Measurements from ENCODE around the gene FHAD1.

FHAD1 gene

GRCh38 chr1:15244813-15245212 is 2.2 kb upstream of the FHAD1 start:
- Histone ChIP-seq H3K27ac (no peak overlapping the region), H3K4me3 (no peak overlapping the region)

- peak overlapping the region in 1 of 21 experiments; percentile 11 for H3K27ac ChIP-seq
- H3K4me3 ChIP-seq: no peak overlapping the region
Observed at GRCh38 chr1:15245593-15246360, 1.2 kb upstream of the FHAD1 start.

DNA sequence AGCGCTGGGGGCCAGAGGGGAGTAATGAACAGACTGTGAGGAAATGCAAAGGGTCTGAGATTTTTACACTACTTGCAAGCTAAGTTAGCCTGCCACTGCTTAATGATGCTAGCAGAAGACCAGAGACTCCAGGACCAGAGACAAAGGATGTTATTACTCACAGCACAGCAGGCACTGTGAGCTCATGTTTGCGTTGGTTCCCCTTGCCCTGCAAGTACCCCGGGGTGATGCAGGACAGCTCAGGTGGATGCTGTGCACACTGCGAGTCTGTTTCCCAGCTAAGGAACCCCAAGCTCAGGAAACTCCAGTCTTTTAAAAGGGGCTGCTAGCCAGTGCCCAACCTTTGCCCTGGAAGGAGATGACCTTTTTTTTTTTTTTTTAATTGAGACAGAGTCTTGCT is 1.2 kb downstream of the FHAD1 start:
- Histone ChIP-seq H3K27ac (no peak overlapping the region), H3K4me3 (no peak overlapping the region)

DNA sequence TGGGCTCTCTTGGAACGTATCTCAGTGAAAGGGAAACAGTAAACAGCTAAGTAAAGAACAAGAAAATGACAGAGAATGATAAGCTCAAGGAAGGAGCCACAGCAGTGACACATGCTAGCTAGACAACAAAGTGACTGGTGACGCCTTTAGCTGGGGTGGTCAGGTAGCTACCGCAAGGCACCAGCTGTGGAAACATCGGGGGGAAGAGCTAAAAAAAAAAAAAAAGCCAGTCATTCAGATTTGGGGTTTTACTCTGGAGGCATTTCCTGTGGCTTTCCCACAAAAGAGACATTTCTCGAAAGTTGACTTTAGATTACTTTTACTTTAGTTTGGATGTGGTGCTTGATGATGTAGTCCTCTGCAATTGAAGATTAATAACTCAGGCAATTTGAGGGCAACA is 2.1 kb downstream of the FHAD1 start:
- Histone ChIP-seq H3K27ac (no peak overlapping the region), H3K4me3 (no peak overlapping the region)

DNA sequence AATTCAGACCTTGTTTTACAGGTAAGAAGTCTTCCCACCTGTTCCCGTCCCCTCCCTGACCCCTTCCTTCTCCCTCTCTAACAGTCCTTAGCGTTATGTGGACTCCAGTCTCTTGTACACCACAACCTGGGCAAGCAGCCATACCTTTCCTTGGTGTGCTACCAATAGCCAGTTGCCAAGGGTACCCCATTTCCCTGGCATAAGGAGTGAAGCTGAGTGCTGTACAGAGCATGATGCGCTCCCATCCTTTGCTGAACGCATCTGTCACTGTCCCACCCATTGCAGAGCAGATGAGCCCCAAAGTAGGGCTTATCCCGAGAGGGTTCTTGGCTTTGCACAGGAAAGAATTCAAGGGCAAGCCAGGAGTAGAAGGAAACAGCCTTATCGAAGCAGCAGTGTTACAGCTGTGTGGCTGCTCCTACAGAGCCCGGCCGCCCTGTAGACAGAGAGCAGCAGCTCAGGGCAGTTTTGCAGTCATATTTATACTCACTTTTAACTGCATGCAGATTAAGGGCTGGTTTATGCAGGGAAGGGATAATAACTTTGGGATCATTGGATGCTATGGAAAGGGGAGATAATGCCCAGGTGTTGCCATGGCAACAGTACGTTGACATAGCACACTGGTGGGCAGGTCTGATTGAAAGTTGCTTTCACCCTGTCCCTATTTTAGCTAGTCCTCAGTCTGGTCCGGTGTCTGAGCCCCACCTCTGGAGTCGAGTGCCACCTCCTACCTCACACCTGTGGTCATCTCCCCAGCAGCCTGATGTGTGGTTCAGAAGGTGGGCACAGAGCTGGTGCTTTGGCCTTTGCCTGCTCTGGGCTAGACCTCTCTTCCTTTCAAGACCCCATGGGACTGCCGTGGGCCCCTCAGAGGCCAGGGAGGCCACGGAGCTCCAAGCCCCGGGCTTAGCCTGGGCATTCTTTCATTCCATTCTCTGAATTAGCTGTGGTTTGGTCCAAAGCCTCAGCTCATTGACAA is 5.1 kb downstream of the FHAD1 start:
- H3K4me3 ChIP-seq: no peak overlapping the region
- no peak overlapping the region for H3K27ac ChIP-seq

GRCh38 chr1:15254559-15254958 is 7.5 kb downstream of the FHAD1 start:
- no peak overlapping the region for H3K27ac ChIP-seq
- no peak overlapping the region for H3K4me3 ChIP-seq

DNA sequence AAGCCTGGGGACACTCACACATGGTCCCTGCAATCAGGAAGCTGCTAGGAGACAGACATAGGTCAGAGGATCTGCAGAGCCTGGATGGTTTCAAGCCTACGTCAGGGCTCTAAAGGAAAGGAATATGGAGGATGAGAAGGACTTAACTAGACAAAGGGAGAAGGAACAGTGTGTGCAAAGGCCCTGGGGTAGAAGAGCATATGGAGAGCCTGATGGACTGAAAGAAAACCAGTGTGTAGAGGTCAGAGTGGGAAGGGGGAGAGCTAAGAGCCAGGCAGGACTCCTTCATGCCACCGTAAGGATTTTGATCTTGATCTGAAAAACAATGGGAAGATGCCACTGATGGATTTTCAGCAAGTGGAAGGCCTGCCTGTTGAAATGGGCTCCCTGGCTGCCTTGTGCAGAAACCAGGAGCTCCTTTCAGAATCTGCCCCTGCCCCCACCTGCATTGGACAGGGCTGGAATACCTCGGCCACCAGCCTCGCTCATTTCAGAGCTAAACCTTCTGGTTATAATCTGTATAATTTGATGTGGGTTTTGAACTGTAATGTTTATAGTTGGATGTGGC is 8.6 kb downstream of the FHAD1 start:
- Histone ChIP-seq H3K27ac (no peak overlapping the region), H3K4me3 (no peak overlapping the region)

- H3K27ac ChIP-seq: no peak overlapping the region
- H3K4me3 ChIP-seq: no peak overlapping the region
Observed at GRCh38 chr1:15256584-15256983, 9.6 kb downstream of the FHAD1 start.

- H3K4me3 ChIP-seq: no peak overlapping the region
- H3K27ac ChIP-seq: peak overlapping the region in 1 of 21 experiments; percentile 13
Observed at GRCh38 chr1:15257309-15257708, 10.3 kb downstream of the FHAD1 start.

GRCh38 chr1:15258833-15259621 is 12.0 kb downstream of the FHAD1 start:
- Histone ChIP-seq H3K27ac (peak overlapping the region in 9 of 21 experiments; percentile 3 to 79 (median 43)), H3K4me3 (no peak overlapping the region)

- H3K27ac ChIP-seq: peak overlapping the region in 8 of 21 experiments; percentile 14 to 79 (median 46)
- H3K4me3 ChIP-seq: no peak overlapping the region
Observed at GRCh38 chr1:15259622-15260007, 12.6 kb downstream of the FHAD1 start.

DNA sequence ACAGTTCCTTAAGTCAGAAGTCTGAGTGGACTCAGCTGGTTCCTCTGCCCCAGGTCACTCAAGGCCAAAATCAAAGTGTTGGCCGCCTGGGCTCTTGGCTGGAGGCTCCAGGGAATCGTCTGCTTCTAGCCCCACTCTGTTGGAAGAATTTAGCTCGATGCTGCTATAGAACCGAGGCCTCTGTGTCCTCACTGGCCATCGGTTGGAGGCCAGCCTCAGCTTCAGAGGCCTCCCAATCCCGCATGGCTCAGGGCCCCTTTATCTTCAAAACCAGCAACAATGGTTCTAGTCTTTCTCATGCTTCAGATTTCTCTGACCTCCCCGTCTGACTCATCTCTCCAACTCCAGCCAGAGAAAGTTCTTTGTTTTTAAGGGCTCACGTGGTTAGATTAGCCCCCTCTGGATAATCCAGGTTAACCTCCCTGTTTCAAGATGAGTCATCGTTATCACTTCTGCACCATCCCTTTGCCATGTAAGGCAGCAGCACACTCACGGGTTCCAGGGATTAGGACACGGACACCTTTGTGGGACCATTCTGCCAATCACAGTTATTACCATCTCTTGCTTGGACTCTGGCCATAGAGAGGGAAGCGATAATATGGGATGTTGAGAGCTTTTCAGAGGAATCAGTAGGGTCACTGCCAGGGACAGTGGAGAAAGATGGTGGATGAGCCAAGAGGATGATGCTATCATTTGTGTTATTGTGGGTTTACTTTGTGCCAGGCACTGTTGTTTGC is 13.6 kb downstream of the FHAD1 start:
- H3K27ac ChIP-seq: peak overlapping the region in 11 of 21 experiments; percentile 12 to 79 (median 45)
- H3K4me3 ChIP-seq: no peak overlapping the region

DNA sequence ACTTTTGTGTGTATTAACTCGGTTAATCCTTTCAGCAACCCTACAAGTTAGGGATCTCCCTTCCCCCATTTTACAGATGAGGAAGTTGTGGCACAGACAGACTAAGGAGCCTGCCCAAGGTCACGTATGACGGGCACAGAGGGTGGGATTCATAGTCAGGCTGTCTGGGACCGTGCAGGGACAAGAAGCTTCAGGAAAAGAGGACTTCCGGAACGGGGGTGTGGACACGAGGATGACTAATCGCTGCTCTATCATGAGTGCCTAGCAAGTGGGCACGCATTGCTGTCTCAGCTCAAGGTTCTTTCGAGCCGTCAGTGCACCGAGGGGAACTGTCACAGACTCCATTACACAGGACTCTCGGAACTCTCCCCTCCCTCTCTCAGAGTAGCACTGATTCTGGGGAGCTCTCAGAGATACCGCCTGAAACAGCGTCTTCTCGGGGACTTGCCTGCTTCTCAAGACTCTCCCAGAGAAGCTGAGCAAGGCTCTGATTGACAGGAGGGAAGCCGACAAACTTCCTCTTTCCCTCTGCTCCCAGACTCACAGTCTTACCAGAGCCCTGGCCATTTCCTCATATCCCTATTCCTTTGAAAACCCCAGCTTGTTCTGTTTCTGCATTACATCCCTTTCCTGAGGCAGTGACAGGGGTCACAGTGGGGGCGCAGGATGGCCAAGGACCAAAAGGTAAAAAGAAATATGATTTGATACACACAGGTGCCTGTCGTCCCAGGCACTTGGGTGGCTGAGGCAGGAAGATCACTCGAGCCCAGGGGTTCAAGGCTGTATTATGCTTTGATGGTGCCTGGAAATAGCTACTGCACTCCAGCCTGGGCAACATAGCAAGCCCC is 14.4 kb downstream of the FHAD1 start:
- peak overlapping the region in 2 of 7 experiments; percentile 14 to 26 for H3K4me3 ChIP-seq
- peak overlapping the region in 11 of 21 experiments; percentile 18 to 79 (median 53) for H3K27ac ChIP-seq

DNA sequence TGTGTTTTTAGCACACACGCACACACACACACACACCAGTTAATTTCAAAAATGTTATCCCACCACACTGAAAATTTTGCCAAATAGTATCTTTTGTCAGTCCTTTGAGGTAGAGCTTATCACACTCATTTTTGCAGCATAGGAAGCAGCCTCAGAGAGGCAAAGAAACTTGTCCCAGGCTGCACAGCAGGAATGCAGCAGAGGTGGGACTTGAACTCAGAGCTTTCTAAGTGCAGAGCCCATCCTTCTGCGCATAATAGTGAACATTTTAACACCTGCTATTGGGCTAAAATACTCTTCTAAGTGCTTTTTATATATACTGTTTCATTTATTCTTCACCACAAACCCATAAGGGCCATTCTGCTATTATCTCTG is 15.0 kb downstream of the FHAD1 start:
- Histone ChIP-seq H3K27ac (peak overlapping the region in 8 of 21 experiments; percentile 6 to 78 (median 50)), H3K4me3 (no peak overlapping the region)

GRCh38 chr1:15262706-15263105 is 15.7 kb downstream of the FHAD1 start:
- H3K27ac ChIP-seq: peak overlapping the region in 2 of 21 experiments; percentile 32 to 78
- H3K4me3 ChIP-seq: no peak overlapping the region

GRCh38 chr1:15264769-15265168 is 17.7 kb downstream of the FHAD1 start:
- no peak overlapping the region for H3K4me3 ChIP-seq
- no peak overlapping the region for H3K27ac ChIP-seq

GRCh38 chr1:15271196-15271595 is 24.2 kb downstream of the FHAD1 start:
- no peak overlapping the region for H3K27ac ChIP-seq
- H3K4me3 ChIP-seq: no peak overlapping the region
